ENCODE results near the gene TLR8. TPM values are rescaled to one million over a fixed set of nuclear protein-coding genes. Genes with fewer than 3 reads are reported as not detected.
A peak's percentile ranks its signal among the peaks of the same experiment; 100 is the strongest.

The TLR8 gene
- total RNA-seq, 1 experiment from 2014 or later = not detected

DNA sequence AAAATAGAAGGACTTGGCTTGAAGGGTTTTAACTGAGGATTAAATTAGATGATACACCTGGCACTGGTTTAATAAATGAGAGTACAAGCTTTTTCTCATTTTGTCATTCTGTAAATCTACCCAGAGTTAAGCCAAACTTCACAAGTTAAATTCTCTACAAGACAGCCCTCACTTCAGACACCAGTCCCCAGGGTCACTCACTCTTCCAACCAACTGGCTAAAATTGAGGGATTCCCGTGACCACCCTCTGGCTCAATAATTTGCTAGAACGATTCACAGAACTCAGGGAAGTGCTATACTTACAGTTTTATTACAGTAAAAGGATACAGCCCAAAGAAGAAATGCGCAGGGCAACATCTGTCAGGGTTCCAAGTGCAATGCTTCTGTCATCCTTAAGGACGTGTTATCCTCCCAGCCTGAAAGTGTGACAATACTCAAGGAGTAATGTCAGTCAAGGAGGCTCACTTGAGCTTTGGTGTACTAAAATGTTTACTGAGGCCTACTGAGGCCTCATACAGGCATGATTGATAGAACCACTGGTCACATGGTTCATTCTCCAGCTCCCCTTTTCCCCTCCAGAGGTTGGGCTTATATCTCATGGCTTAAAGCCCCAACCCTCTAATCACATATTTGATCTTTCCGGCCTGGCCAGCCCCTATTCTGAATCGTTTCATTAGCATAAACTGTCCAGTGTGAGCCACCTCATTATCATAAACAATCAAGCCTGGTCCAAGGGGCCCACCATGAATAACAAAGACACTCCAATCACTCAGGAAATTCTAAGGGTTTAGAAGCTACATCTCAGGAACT lies 58.9 kb downstream of the TLR8 start:
- no peak for DNase-seq (ENCODE audit: low read depth)

DNA sequence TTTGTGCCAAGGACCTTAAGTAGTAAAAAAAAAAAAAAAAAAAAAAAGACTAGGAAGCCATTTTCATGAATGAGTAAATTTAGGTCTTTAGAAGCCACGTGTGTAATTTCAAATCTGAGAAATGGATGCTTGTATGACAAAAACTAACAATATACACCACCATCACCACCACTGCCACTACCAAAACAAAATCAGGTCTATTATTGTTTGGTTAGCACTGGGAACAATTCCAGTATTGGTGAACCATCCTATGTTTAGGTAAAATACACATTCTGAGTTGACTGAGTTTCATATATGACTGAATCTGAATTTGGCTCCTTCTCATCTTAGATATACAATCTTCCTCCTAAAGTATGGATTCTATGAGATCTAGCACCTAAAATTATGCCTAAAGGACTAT lies 59.7 kb downstream of the TLR8 start:
- no peak for DNase-seq (ENCODE audit: low read depth)

DNA sequence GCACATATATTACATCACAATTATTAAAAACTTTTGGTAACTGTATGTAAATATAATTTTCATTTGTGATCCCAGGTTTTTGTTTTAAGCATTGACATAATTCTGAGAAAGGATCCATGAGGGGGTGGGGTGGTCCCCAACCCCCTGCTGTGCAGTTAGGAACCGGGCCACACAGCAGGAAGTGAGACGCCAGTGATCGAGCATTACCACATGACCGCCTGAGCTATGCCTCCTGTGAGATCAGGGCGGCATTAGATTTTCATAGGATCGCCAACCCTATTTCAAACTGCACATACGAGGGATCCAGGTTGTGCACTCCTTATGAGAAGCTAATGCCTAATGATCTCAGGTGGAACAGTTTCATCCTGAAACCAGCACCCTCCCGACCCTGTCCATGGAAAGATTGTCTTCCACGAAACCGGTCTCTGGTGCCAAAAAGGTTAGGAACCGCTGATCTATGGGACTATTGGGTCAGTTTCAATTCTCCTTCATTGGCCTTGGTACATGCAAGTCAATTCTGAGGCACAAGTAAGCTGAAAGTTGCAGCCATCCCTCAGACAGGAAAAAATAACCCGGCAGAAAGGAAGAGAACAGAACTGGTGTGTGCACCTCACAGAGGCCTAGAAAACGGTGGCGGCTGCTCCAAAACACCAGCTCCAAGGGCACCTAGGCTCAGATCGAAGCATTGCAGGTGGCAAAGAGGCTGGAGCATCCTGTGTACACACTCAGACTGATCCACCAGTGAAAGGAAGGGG lies 61.5 kb downstream of the TLR8 start:
- no peak for DNase-seq (ENCODE audit: low read depth)

DNA sequence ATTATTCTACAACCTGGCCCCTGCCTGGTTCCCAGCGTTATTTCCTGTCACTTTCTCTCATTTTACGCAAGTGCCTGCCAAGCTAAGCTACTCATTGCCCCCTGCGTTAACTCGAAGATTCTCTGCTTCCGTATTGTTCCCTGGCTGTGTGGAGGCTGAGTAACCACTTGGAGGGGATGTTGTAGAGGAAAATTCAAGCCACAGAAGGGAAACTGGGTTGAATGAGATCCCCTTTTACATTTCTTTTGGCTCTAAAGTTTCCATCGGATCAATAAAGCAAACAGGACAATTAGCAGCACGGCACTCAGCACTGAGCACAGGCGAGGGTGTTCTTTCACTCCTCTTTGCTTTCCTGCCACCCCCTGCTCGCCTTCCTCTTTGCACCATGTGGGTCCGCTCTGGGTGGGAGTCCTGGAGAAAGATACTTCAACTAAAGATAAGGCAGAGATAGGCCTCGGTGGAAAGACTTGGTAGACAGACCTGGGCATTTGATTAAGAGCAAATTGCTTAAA lies 64.3 kb downstream of the TLR8 start:
- peak; percentile 46 for DNase-seq (ENCODE audit: low read depth)

DNA sequence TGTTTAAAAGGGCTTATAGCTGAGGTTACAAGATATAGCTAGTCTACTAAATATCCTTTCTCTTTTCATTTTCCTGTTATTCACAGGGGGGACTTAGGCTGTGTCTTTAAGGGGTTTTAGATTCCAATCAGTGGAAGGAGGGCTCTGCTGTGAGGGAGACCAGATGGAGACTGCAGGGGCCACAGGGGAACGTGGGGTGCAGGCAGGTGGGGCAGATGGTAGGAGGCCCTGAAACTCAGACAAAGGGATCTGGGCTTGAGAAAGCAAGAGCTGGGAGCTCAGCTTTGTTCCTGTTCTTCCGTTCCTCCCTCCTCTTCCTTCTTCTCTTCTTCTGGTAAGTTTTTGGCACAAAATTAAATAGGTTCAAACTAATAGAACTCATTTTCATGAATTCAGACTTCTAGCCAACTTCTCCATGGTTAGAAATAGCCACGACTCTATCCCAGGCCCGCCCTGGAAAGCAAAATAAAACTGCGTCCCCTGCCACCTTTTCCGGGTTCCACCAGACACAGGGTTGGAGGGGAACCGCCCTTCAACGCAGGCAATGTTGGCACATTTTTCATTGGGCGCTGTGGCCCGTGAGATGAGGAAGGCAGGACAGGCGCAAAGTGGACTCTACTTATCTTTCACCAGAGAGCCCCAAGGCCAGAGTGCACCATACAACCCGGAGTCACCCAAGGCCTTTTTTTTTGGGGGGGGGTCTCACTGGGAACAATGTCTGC lies 65.0 kb downstream of the TLR8 start:
- no peak for DNase-seq (ENCODE audit: low read depth)

DNA sequence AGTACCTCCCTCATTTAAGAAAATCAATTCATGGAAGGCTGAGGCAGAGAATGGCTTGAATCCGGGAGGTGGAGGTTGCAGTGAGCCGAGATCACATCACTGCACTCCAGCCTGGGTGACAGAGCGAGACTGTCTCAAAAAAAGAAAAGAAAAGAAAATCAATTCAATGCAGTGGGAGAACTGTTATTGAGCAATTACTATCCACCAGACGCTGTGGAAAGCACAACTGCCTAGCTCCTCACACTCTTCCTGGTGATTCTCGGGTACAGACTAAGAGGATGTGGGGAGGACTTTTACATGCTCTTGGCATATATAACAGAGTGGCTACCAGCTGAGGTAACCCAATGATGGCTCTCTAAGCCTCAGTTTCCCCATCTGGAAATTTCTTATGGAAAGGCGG lies 65.8 kb downstream of the TLR8 start:
- DNase-seq (ENCODE audit: low read depth) = no peak

Other genes starting within 250 kb of the TLR8 start
- 39.6 and 44.4 TPM in 2 replicates for gene PRPS2, start 115.2 kb upstream of the TLR8 start, total RNA-seq (2014; rRNA removed)
- under 0.01 TPM in 1 of 2 replicates, not detected in the other for gene TLR7, start 39.5 kb upstream of the TLR8 start, total RNA-seq (2014; rRNA removed)
- 5,577 and 7,816 TPM in 2 replicates for gene TMSB4X, start 68.5 kb downstream of the TLR8 start, total RNA-seq (2014; rRNA removed)
- not detected in 2 replicates for gene FAM9C, start 138.0 kb downstream of the TLR8 start, total RNA-seq (2014; rRNA removed)

All from LHCN-M2 (cell line).